Activated T-helper 1 cell treated with Interleukin-2 at 50 U/mL for 16 hours (primary cell): ENCODE results near the gene AQP10.
"Not testable (repeated sequence)": the region's sequence is repeated elsewhere in the genome, so short reads cannot be mapped to it uniquely, and the experiment has no call there.

Experiments used
- DNase-seq: peaks from one replicate; pipeline ENCODE4 v3.0.0-alpha.2; 2020; ENCODE audit warnings: low read depth

The AQP10 gene

DNA sequence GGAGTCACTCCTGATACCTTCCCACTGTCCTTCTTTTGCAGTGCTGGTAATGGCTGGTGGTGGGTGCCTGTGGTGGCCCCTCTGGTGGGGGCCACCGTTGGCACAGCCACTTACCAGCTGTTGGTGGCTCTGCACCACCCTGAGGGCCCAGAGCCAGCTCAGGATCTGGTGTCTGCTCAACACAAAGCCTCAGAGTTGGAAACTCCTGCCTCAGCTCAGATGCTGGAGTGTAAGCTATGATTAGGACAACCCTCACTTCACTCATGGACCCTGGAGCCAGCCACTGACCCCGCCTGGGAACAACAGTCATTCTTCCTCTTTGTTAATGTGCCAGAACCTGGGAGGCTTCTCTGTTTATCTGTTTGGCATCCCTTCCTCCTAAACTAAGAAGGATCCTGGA lies 3.3 kb downstream of the AQP10 start:
- no peak for DNase-seq

DNA sequence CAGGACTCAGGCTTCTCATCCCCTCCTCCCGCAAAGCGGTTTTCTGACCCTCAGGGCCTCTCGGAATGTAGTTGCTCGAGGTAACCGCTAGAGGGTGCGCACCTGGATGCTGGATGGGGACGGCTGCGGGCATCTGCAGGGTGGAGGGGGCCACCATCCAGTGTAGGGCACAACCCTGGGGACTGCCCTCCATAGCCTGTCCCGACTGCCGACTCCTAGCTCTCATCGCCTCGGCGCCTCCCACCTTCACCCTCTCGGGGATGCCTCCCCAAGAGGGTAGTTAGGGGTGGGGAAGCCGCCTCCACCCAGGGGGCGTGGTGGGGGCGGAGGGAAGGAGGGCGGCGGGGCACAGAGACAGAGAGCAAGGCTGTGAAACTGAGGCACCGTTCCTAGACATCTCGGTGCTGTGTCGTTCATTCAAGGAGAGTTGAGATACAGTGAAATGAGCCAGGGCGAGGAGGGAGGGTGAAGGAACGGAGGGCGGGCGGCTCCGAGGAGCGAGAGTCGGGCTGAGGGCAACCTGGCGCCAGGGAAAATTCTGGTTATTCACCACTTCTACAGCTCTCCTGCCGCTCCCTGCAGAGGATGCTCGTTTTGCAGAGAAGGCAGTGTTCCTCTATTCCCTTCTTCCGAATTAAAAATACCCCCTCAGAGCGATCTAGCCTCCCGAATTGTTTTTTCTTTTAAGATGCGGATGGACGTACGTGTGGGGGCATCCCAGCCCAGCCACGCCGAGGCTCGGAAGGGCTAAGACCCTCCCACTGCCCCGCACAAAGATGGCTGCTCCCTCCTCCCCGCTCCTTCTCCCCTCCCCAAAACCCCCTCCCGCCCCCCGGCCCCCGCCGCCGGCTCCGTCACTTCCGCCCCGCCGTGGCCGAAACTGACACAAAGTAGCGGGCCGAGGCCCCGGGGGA lies 4.0 kb downstream of the AQP10 start, which contains the start of gene ATP8B2:
Gene ATP8B2 (plus strand): TSS at position 857 of the 914 bp plus-strand sequence. CDS start 2,617 bp downstream, outside the sequence.
- DNase-seq = peak; percentile 68

DNA sequence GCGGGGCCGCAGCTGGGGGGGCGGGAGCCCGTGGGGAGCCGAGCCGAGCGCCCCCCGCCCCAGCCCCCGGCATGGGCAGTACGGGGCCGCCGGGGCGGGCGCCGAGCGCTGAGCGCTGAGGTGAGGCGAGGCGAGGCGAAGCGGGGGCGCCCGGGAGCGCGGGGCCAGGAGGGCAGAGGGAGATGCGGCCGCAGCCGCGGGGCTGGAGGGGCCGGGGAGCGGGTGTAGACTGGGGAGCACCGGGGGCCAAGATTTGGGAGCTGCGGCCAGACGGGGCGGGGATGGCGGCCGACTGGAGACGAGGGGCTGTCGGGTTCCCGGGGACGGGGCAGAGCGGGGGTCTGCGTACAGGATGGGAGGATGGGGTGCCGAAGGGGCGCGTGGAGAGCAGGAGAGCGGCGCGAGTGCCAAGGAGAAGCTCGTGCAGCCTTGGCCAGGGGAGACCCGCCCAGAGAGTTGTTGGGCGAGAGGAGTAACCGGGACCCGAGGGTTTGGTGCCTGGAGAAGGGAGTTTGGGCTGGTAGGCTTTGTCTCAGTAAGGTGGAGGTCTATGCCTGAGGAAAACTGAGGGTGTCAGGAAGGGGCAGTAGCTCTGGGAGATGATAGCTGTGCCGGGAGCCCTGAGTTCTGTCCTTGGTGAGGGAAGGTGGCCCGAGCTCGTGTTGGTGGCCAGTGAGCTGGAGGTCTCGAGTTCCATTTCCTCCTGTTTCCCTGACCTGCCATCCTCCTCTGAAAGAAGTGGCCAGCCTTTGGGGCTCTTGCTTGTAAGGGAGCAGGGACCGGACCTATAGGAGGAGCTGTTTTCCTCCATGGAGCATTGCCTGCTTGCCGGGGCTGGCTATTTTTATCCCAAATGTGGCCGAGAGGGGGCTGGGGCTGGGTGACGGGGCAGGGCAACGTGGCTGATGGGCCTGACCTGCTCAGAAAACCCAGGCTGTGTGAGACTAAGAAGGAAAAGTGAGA lies 5.0 kb downstream of the AQP10 start:
- no peak for DNase-seq

DNA sequence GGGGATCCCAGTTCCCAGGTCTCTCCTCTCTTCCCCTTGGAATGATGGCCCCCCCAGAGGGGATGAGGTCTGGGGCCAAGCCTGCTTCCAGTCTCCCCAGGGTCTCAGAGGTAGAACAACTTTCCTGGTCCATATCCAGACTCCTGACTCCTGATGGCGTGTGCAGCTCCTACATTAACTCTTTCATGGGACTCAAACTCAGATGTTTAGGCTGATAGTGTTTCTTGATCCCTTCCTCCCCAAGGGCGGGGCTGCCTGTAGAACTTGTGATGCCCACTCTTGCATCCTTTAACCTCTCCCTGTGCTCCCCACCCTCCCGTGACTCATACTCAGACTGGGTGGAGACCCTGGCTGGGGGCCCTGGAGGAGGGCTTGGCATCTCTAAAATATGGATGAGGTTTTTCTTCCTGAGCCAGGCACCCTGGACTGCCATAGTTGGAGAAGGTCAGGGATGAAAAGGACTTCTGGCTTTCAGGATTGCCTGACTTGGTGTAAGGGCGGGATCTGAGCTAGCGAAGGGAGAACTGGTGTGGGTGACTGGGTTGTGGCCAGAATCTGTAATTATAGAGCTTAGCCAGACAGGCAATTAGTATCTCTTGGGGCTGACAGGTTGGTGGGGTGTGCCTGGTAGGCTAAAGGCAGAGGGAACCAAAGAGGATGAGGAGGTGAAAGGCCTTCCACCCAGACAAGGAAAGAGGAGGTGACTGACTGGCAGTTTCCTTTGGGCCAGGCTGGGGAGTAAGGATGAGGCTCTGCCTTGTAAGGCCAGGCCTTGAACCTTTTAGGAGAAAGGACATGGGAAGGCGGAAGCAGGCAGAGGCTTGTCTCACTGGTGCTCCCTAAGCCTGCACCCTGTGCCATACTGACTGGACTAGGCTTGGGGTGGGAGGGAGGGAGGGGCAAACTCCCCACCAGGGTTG lies 5.9 kb downstream of the AQP10 start:
- no peak for DNase-seq

DNA sequence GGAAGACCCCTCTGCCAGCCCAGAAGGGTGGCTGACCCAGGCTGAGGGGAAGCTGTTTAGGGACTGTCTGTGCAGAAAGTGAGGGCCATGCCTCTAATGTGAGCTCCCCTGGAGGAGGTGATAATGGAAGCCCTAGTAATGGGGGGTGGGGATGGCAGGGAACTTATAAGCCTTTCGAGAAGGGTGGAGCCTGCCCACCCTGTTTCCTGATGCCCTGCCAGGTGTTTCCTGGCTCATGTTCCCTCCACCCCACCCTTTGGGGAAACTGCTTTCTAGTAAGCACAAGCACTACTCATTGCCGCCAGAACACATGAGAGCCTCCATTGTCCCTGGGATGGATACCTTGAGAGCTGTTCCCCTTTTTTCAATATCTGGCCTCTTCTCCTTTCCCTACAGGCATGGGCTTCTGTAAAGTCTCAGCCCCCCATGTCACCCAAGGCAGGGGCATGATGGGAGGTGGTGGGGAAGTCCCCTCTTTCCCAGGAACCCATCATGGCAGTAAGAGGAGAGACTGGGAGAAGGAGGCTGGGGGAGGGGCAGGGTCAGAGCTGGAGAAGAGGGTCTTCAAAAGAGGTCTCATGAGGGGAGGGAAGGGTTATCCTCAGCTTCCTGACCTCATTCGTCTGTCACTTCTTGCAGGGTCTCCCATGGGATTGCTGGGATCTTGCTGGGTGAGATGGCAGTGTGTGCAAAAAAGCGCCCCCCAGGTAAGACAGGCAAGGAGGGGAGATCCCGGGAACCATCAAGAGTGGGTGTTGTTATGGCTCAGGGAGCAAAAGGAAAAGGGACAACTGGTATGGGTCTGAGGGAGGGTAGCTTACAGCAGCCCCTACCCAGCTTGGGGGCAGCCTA lies 6.8 kb downstream of the AQP10 start:
- no peak for DNase-seq

DNA sequence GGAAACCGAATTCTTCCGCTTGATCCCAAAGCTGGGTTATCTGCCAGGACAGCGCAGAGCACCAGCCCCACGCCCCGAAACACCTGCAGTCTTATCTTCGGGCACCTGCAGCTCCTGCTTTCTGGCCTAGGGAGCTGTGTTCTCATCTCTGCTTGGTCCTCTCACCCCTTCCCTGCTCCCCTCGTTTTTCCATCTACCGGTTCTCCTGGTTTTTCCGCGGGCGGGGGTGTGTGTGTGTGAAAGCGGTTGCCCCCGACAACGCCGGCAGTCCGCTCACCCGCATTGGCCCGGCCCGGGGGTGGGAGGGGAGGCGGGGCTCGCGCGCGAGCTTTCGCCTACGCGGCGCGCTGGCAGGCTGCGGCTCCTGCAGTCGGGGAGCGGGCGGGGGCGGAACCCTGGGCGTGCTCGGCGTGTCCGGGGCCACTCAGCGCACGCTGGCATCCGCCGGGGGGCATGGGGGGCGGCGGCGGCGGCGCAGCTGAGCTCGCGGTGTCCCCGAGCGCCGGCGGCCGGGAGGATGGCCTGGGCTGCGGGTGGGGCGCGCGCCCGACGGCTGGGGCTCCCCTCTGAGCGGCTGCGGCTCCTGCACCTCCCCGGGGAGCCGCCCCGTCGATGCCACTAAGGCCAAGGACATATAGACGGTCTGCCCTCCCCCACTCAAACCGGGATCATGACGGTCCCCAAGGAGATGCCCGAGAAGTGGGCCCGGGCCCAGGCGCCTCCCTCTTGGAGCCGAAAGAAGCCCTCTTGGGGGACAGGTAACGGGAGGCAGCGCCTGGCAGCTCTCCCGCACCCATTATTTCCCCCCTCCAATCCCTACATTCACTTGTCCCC lies 7.6 kb downstream of the AQP10 start:
- peak; percentile 79 for DNase-seq

DNA sequence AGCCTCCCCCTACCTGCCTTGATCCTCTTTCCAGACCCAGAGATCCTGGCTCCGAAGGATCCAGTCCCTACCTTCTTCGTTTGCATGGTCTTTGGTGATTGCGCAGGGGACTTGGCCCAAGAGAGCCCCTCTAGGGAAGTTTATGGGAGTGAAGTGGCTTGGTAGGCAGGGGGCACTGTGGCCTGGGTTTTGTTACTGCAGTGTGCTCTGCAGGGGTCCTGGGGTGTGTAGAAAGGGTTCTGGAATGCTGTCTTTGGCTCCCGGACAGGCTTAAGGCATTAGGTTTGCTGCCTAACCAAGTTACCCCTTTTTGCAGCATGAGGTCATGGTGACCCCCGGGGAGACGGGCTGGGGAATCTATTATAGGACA lies 8.2 kb downstream of the AQP10 start:
- no peak for DNase-seq

DNA sequence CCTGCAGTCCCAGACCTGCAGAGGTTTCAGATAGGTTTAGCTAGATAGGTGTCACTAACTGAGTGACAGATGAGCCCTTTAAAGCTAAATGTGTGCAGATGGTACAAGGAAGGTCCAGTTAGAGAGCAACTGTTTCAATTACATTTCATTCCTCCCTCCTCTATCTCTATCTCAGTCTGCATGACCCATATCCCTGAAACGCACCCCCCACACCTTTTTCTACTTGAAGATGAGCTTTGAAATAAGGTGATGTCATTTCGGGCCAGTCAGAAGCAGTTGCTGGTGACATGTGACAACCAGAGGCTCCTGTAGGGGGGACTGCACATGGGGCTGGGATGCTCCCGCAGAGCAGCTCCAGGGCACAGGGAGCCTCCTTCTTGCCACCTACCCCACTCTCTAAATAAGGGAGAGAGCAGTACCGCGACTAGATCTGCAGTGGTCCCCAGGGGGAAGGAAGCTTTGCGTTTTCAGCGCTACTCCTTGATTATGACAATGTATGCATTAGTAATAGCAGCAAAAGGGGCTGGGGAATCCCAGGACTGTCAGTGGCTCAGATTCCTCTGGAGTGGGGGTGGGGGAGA lies 8.7 kb downstream of the AQP10 start:
- DNase-seq = no peak

DNA sequence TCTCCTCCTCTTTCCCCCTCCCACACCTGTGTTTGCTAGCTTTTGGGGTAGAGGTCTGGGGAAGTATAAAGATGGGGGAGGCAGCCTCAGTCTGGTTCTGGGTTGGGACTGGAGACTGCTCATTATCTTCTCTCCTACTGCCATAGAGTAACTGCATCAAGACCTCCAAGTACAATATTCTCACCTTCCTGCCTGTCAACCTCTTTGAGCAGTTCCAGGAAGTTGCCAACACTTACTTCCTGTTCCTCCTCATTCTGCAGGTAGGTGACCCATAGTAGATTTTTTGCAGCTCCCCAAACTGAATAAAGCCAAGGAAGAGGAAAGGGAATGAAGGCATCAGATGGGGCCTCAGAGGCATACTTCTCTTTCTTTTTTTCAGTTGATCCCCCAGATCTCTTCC lies 9.8 kb downstream of the AQP10 start:
- no peak for DNase-seq

DNA sequence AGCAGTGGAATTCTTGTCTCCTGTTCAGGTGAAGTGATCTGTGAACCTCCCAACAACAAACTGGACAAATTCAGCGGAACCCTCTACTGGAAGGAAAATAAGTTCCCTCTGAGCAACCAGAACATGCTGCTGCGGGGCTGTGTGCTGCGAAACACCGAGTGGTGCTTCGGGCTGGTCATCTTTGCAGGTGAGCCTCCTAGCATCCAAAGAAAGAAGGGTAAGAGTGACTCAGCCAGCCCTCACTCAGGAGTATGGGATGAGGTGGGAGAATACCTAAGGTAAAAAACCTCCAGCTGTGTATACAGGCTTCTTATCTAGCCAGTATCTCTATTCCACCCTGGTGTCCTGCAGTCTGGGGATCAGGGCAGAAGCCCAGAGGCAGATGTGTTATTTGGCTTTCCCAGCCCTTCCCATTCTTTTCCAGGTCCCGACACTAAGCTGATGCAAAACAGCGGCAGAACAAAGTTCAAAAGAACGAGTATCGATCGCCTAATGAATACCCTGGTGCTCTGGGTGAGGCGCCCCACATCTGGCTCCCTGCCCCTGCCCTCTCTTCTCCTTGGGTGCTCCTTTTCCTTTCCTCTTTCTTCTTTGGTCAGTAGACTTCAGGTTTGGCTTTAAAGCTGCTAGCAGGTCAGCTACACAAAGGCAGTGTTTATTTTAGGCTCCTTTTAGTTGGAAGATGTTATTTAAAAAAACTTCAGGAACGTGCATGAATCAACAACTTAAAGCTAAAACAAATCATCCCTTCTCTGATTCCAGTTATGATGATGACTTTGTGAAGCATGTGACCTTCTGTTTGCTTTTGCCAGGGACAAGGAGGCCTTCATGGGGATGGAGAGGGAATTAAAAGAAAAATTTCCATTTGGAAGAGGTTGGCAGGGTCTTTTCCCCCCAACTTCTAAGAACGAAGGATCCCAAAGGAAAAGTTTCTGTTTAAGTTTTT lies 13.5 kb downstream of the AQP10 start:
- DNase-seq = no peak

DNA sequence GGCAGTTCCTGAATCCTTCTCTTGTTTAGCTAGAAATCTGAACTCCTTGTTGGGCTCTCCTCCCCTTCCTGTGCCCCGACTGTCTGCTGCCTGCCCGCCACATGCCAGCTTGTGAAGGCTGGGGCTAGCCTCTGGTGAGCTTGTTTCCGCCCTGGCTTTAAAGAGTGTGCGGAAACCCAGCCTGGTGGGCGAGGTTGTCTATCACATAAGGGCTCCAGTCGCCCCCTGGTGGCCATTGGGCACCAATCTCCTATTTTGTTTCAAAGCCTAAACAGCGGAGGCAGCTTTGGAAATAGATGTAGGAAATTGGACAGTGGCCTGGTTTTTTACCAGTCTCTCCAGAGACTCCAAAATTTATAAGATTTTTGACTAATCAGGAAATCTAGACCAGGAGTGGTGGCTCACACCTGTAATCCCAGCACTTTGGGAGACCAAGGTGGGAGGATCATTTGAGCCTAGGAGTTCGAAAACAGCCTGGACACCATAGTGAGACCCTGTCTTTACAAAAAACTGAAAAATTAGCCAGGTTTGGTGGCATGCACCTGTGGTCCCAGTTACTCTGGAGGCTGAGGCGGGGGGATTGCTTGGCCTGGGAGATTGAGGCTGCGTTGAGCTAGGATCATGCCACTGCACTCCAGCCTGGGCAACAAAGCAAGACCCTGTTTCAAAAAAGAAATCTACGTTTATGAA lies 14.3 kb downstream of the AQP10 start:
- DNase-seq = peak; percentile 79

DNA sequence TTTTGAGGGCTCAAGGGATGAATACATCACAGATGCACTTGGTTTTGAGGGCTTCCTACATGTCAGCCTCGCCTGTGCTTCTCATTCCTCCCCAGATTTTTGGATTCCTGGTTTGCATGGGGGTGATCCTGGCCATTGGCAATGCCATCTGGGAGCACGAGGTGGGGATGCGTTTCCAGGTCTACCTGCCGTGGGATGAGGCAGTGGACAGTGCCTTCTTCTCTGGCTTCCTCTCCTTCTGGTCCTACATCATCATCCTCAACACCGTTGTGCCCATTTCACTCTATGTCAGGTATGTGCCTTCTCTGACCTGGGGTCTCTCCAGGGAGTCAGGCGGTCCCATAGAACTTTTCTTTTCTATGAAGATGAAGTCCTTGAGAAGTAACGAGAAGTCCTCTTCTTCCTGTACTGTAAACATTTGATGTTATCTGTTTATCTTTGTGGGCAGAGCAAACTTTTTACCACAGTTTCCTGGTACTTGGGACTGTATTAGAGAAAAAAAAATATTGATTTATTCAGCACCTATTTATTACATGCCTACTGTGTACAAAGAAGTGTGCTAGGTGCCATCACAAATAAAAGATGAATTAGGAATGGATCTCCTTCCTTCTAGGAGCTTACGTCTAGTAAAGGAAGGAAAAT lies 16.5 kb downstream of the AQP10 start:
- no peak for DNase-seq

DNA sequence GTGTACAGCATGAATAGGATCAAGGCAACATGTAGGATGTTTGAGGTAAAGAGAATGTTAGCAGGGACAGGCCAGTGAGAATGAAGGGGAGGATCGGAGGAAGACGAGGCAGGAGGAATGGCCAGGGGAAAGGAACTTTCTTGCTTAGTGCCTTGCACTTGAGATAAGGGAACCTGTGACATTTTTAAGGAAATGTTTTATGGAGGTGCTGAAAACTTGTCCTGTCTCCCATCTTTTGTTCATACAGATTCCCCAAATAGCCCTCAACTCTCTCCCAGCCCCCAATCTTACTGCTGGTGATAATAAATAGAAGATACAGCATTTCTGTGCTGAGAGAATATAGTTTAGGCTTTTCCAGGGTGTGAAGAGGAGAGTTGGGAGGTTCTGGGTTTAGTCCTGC lies 18.0 kb downstream of the AQP10 start:
- no peak for DNase-seq

DNA sequence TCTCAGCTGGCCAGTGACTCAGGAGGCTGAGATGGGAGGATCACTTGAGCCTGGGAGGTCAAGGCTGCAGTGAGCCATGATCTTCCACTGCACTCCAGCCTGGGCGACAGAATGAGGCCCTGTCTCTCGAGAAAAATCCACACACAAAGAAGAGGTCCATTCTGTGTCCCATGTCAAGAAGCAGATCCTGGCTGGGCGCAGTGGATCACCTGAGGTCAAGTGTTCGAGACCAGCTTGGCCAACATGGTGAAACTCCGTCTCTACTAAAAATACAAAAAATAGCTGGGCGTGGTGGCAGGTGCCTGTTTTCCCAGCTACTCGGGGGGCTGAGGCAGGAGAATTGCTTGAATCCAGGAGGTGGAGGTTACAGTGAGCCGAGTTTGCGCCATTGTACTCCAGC lies 20.5 kb downstream of the AQP10 start:
- DNase-seq = not testable (repeated sequence)

DNA sequence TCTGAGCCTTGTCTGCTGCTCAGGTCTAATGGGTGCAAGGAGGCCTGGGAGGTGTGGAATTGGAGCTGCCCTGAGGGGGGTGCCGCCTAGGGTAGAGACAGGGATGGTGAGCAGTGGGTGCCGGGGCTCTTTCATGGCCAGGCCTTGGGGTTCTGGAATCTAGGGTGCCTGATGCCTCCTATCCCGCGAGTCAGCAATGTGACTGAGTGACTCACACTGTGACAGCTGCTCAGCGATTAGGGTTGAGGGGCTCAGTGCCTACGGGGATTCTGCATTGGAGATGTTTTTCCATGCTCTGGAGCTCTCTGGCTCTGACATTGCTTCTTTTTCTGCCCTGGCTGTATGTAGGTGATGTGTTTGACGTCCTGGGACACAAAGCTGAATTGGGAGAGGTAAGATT lies 21.2 kb downstream of the AQP10 start:
- no peak for DNase-seq

DNA sequence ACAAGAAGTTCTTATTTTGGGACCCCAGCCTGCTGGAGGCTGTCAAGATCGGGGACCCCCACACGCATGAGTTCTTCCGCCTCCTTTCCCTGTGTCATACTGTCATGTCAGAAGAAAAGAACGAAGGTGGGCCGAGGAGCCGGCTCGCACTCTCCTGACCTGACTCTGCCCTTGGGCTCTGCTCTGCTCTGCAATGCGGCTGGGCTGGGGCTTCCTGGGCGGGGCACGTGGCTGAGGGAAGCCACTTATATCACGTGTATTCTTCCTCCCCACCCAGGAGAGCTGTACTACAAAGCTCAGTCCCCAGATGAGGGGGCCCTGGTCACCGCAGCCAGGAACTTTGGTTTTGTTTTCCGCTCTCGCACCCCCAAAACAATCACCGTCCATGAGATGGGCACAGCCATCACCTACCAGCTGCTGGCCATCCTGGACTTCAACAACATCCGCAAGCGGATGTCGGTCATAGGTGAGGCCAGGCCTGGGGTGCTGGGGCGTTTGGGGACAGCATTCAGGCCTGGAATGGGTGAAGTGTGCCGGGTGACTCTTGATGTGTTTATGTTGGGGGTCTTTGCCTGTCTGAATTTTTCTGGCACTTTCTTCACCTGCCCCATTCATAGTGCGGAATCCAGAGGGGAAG lies 22.1 kb downstream of the AQP10 start:
- DNase-seq = peak; percentile 70
